Uterus (tissue), 4 donors: ENCODE results near the gene AADACL4. TPM values are rescaled to one million over a fixed set of nuclear protein-coding genes. Genes with fewer than 3 reads are reported as not detected.
A peak's percentile ranks its signal among the peaks of the same experiment; 100 is the strongest.

Source experiments
- DNase-seq, 2 donors: peaks; one replicate each; pipeline ENCODE4 v3.0.0-alpha.2; 2019 to 2020
- H3K27ac ChIP-seq, 2 donors: fragments of 200-600 bp; sonication (generic); 1 replicate in 1 of 2; 2 replicates in 1 of 2; pipeline ENCODE4 v1.5.1; 2016 to 2018
- H3K27me3 ChIP-seq, 2 donors: fragments of 200-600 bp; sonication (generic); one replicate each; pipeline ENCODE4 v1.5.1; 2018 to 2019; ENCODE audit warnings: control low read depth in 1 of 2
- H3K36me3 ChIP-seq, 2 donors: fragments of 200-600 bp; sonication (generic); one replicate each; pipeline ENCODE4 v1.5.1; 2019; ENCODE audit warnings: control low read depth in 1 of 2
- H3K4me1 ChIP-seq, 2 donors: fragments of 200-600 bp; sonication (generic); one replicate each; pipeline ENCODE4 v1.5.1; 2018 to 2019; ENCODE audit warnings: control low read depth in 1 of 2
- H3K4me3 ChIP-seq, 2 donors: fragments of 200-600 bp; sonication (generic); 1 replicate in 1 of 2; 2 replicates in 1 of 2; pipeline ENCODE4 v1.5.1; 2018 to 2019; ENCODE audit warnings: mild to moderate bottlenecking in 1 of 2
- H3K9me3 ChIP-seq, 2 donors: fragments of 200-600 bp; sonication (generic); one replicate each; pipeline ENCODE4 v1.5.1; 2019; ENCODE audit warnings: control low read depth in 1 of 2
- CTCF ChIP-seq, 4 experiments: fragments of 200-600 bp in 2 of 4; fragments of 450-650 bp in 2 of 4; sonication (generic) in 2 of 4; IDR thresholded peaks; one replicate each; pipeline ENCODE4 v1.5.1; 2016 to 2019; ENCODE audit warnings: antibody characterized with exemption in 4 of 4, mild to moderate bottlenecking in 2 of 4, moderate library complexity in 1 of 4
- POLR2A ChIP-seq, 2 donors: fragments of 450-650 bp; IDR thresholded peaks; one replicate each; pipeline ENCODE4 v1.6.1; 2016; ENCODE audit warnings: antibody characterized with exemption in 2 of 2, mild to moderate bottlenecking in 1 of 2, moderate library complexity in 1 of 2
- intact Hi-C: fragments of 100-400 bp; cut with DNase I; formaldehyde crosslinking; loops from one replicate; pipeline ENCODE4 v1.15.1; 2023; ENCODE audit warnings: low total_unique reads
- total RNA-seq, 4 donors: library from RNA; depleted of rRNA in 3 of 4; stranded (reverse); fragments of >200 nt in 3 of 4; gene quantifications; one replicate each; pipeline versions ENCODE4 v1.1.0 to v1.2.4, GENCODE V29; 2014 to 2023
- donor health status: DM: yes; HTN: yes; CAD: no.

The AADACL4 gene
- total RNA-seq, 4 donors from 2014 or later, result 0.14 to 0.46 TPM; not detected in 2

DNA sequence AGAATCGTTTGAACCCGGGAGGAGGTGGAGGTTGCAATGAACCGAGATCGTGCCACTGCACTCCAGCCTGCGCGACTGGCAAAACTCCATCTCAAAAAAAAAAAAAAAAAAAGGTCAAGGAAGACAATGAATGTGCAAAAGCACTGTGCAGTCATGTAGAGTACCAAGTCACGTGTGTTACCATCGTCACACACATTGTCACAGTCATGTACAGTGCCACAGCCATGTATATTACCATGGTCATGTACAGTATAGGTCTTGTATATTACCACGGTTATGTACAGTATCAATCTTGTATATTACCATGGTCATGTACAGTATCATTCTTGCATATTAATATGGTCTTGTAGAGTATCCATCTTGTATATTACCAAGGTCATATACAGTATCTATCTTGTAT is 38.9 kb upstream of the AADACL4 start:
- no peaks in the 10 kb centered on the region for H3K9me3 ChIP-seq
- peaks cover 0 to 14% of the 10 kb centered on the region in 2 donors for H3K4me1 ChIP-seq
- TF ChIP-seq CTCF (IDR thresholded peaks at IDR 0.05), result no peak
- no peak for TF ChIP-seq POLR2A (IDR thresholded peaks at IDR 0.05)
- no peak for DNase-seq
- H3K4me3 ChIP-seq, result no peak overlapping the region
- H3K36me3 ChIP-seq, result no peaks in the 10 kb centered on the region
- intact Hi-C loops, result no loop called here
- no peaks in the 10 kb centered on the region for H3K27me3 ChIP-seq
- H3K27ac ChIP-seq, result peak overlapping the region in 1 of 2 donors; percentile 63

- peaks cover 0 to 2% of the 10 kb centered on the region in 2 donors for H3K4me1 ChIP-seq
- H3K36me3 ChIP-seq, result no peaks in the 10 kb centered on the region
- H3K27ac ChIP-seq, result no peak overlapping the region
Observed at GRCh38 chr1:12607263-12607662, 36.6 kb upstream of the AADACL4 start.

DNA sequence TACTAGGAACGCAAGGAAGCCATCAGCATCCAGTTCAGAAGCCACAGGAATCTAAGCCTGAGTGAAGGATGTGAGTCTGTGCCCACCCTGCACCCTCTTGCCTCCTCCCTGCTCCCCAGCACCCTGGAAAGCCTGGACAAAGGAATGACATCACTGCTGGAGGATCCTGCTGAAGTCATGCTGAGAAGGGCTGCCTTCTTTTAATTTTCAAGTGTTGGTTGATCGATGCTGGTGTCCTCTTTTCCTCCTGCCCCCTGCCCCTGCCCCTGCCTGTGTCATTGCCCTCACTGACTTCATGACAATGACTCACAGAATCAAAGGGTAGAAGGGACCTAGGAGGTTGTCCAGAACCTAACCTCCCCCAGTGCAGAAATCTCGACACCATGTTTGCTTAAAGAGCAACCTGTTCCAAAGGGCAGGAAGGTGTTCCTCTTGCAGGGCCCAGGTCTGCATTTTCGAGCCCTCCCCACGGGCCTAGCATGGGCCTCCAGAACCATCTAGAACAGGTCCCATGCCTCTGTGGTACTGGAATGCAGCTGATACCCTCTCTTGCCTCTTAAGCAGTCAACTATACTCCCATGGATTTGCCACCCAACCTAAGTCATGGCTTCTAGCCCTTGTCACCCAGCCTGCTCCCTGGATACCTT is 35.5 kb upstream of the AADACL4 start:
- Histone ChIP-seq H3K4me3 (no peak overlapping the region), H3K9me3 (no peaks in the 10 kb centered on the region), H3K27ac (no peak overlapping the region), H3K27me3 (no peaks in the 10 kb centered on the region), H3K36me3 (no peaks in the 10 kb centered on the region), H3K4me1 (no peaks in the 10 kb centered on the region)
- DNase-seq, result no peak
- no peak for TF ChIP-seq POLR2A (IDR thresholded peaks at IDR 0.05)
- no peak for TF ChIP-seq CTCF (IDR thresholded peaks at IDR 0.05)
- intact Hi-C loops, result no loop called here

More at GRCh38 chr1:12607263-12607662, 36.6 kb upstream of the AADACL4 start:
- Histone ChIP-seq H3K27me3 (no peaks in the 10 kb centered on the region), H3K4me3 (no peak overlapping the region), H3K9me3 (no peaks in the 10 kb centered on the region)
- TF ChIP-seq POLR2A (IDR thresholded peaks at IDR 0.05) (no peak), CTCF (IDR thresholded peaks at IDR 0.05) (no peak)
- no peak for DNase-seq
- intact Hi-C loops, result no loop called here

- intact Hi-C loops, result no loop called here
Observed at GRCh38 chr1:12609469-12610003, 34.3 kb upstream of the AADACL4 start.

More at GRCh38 chr1:12609469-12610003, 34.3 kb upstream of the AADACL4 start:
- no peaks in the 10 kb centered on the region for H3K27me3 ChIP-seq
- H3K27ac ChIP-seq, result no peak overlapping the region
- DNase-seq, result no peak
- no peaks in the 10 kb centered on the region for H3K36me3 ChIP-seq
- H3K4me1 ChIP-seq, result no peaks in the 10 kb centered on the region
- no peak overlapping the region for H3K4me3 ChIP-seq
- no peaks in the 10 kb centered on the region for H3K9me3 ChIP-seq
- TF ChIP-seq CTCF (IDR thresholded peaks at IDR 0.05), result no peak
- no peak for TF ChIP-seq POLR2A (IDR thresholded peaks at IDR 0.05)
